H1 (cell line): ENCODE data around the gene ACTG1. TPM values are rescaled to one million over a fixed set of nuclear protein-coding genes. Genes with fewer than 3 reads are reported as not detected.

ENCODE experiments used
- CTCF ChIA-PET: fragments of 300-600 bp; sonication (Branson Sonifier 250); formaldehyde crosslinking; loops from one replicate; lab custom pipeline; 2021; ENCODE audit not compliant: partially characterized antibody; lab: Charles Lee
- POLR2A ChIA-PET: fragments of 300-600 bp; sonication (Branson Sonifier 250); formaldehyde crosslinking; loops from one replicate; lab custom pipeline; 2021; ENCODE audit warnings: inconsistent platforms; ENCODE audit not compliant: partially characterized antibody; lab: Charles Lee
- DNase-seq, 2 experiments: peaks; one replicate each; pipeline versions ENCODE4 v3.0.0 to v3.0.0-alpha.2; 2010 to 2022; ENCODE audit warnings: low spot score in 2 of 2, low read depth in 1 of 2, mixed read lengths in 1 of 2
- FAIRE-seq: peaks from 2 replicates; lab custom pipeline; 2011; peaks lifted over from hg19 to GRCh38; lab: Jason Lieb, UNC
- H2AFZ ChIP-seq: 2 replicates; pipeline ENCODE4 v1.8.1; 2012; ENCODE audit warnings: low read length, inconsistent platforms
- H2AK5ac ChIP-seq: 2 replicates; pipeline ENCODE4 v1.6.1; 2013; ENCODE audit warnings: low read depth, low read length
- H2BK120ac ChIP-seq: replicated peaks from 2 replicates; pipeline ENCODE3; 2013; ENCODE audit warnings: low read depth, low read length, inconsistent platforms
- H2BK12ac ChIP-seq: 2 replicates; pipeline ENCODE4 v1.6.1; 2013; ENCODE audit warnings: low read depth, low read length
- H2BK15ac ChIP-seq: 2 replicates; pipeline ENCODE4 v1.6.1; 2013; ENCODE audit warnings: low read length
- H2BK20ac ChIP-seq: 2 replicates; pipeline ENCODE4 v1.6.1; 2013; ENCODE audit warnings: low read length
- H2BK5ac ChIP-seq: 2 replicates; pipeline ENCODE4 v1.6.1; 2013; ENCODE audit warnings: low read depth, low read length
- H3K14ac ChIP-seq: 2 replicates; pipeline ENCODE4 v1.6.1; 2013; ENCODE audit warnings: inconsistent platforms; ENCODE audit not compliant: insufficient read length
- H3K18ac ChIP-seq: 2 replicates; pipeline ENCODE4 v1.6.1; 2013; ENCODE audit warnings: low read length; ENCODE audit errors: extremely low read depth
- H3K23ac ChIP-seq: 2 replicates; pipeline ENCODE4 v1.6.1; 2013; ENCODE audit warnings: inconsistent platforms; ENCODE audit not compliant: insufficient read length
- H3K23me2 ChIP-seq: 2 replicates; pipeline ENCODE4 v1.6.1; 2013; ENCODE audit warnings: low read depth, low read length
- H3K27ac ChIP-seq: 2 replicates; pipeline ENCODE4 v1.6.1; 2011; ENCODE audit warnings: low read depth, low read length, inconsistent platforms
- H3K27me3 ChIP-seq, 4 experiments: replicated peaks in 1 of 4; 1 replicate in 1 of 4; 2 replicates in 3 of 4; pipeline versions ENCODE4 v1.6.1 to v1.8.1; 2011 to 2013; ENCODE audit warnings: low read length in 3 of 4, mild to moderate bottlenecking in 3 of 4, inconsistent platforms in 2 of 4, mixed read lengths in 2 of 4, moderate library complexity in 1 of 4; ENCODE audit not compliant: control insufficient read depth in 3 of 4, insufficient read depth in 3 of 4; ENCODE audit errors: extremely low read depth in 1 of 4
- H3K36me3 ChIP-seq, 4 experiments: 2 replicates each; pipeline versions ENCODE4 v1.6.1 to v1.8.1; 2011 to 2013; ENCODE audit warnings: mild to moderate bottlenecking in 4 of 4, low read length in 3 of 4, moderate library complexity in 2 of 4, control low read depth in 1 of 4, inconsistent platforms in 1 of 4; ENCODE audit not compliant: insufficient read depth in 4 of 4, control insufficient read depth in 2 of 4
- H3K4ac ChIP-seq: replicated peaks from 2 replicates; pipeline ENCODE3; 2013; ENCODE audit warnings: low read length, low read depth, mixed read lengths, inconsistent platforms; ENCODE audit not compliant: insufficient read length
- H3K4me1 ChIP-seq, 4 experiments: replicated peaks in 1 of 4; 1 replicate in 1 of 4; 2 replicates in 3 of 4; pipeline versions ENCODE4 v1.6.1 to v1.8.1; 2011 to 2013; ENCODE audit warnings: low read length in 3 of 4, inconsistent platforms in 2 of 4, mixed read lengths in 1 of 4; ENCODE audit not compliant: insufficient read depth in 4 of 4, control insufficient read depth in 3 of 4
- H3K4me2 ChIP-seq, 2 experiments: 2 replicates each; pipeline versions ENCODE4 v1.6.1 to v1.8.1; 2011 to 2013; ENCODE audit warnings: low read depth in 2 of 2, low read length in 2 of 2, control low read depth in 1 of 2, inconsistent platforms in 1 of 2, mild to moderate bottlenecking in 1 of 2; ENCODE audit not compliant: insufficient read depth in 1 of 2
- H3K4me3 ChIP-seq, 4 experiments: fragments of 200-600, 300-600 bp in 1 of 4; sonication (generic), shearing (Covaris generic), sonication (Bioruptor Twin) in 1 of 4; 2 replicates each; pipeline versions ENCODE4 v1.5.1 to v1.8.1; 2011 to 2016; ENCODE audit warnings: low read length in 4 of 4, low read depth in 3 of 4, control low read depth in 2 of 4, inconsistent platforms in 2 of 4, mild to moderate bottlenecking in 2 of 4, mixed read lengths in 1 of 4, moderate library complexity in 1 of 4; ENCODE audit not compliant: insufficient read depth in 2 of 4; ENCODE audit errors: extremely low read depth in 1 of 4
- H3K56ac ChIP-seq: replicated peaks from 2 replicates; pipeline ENCODE3; 2013; ENCODE audit warnings: low read depth, mild to moderate bottlenecking, mixed read lengths, low read length, inconsistent platforms; ENCODE audit not compliant: insufficient read length
- H3K79me1 ChIP-seq: 2 replicates; pipeline ENCODE4 v1.6.1; 2013; ENCODE audit warnings: low read depth, low read length, control low read depth
- H3K79me2 ChIP-seq, 2 experiments: 2 replicates each; pipeline versions ENCODE4 v1.6.1 to v1.8.1; 2012 to 2013; ENCODE audit warnings: low read length in 2 of 2, mild to moderate bottlenecking in 2 of 2, inconsistent platforms in 1 of 2; ENCODE audit not compliant: insufficient read depth in 2 of 2, control insufficient read depth in 1 of 2
- H3K9ac ChIP-seq, 4 experiments: replicated peaks in 1 of 4; 1 replicate in 1 of 4; 2 replicates in 3 of 4; pipeline versions ENCODE4 v1.6.1 to v1.8.1; 2011 to 2013; ENCODE audit warnings: low read depth in 3 of 4, low read length in 3 of 4, control low read depth in 2 of 4, mild to moderate bottlenecking in 2 of 4, moderate library complexity in 2 of 4, inconsistent platforms in 1 of 4; ENCODE audit errors: extremely low read depth in 1 of 4
- H3K9me3 ChIP-seq, 2 experiments: 2 replicates each; pipeline versions ENCODE4 v1.6.1 to v1.8.1; 2012 to 2013; ENCODE audit warnings: mild to moderate bottlenecking in 2 of 2, moderate library complexity in 2 of 2, control low read depth in 1 of 2, inconsistent platforms in 1 of 2, low read depth in 1 of 2, low read length in 1 of 2, mixed read lengths in 1 of 2; ENCODE audit not compliant: insufficient read depth in 2 of 2
- H4K20me1 ChIP-seq, 2 experiments: replicated peaks in 1 of 2; 2 replicates each; pipeline versions ENCODE3 to v1.8.1; 2011 to 2013; ENCODE audit warnings: inconsistent platforms in 2 of 2, low read length in 2 of 2, mild to moderate bottlenecking in 1 of 2; ENCODE audit not compliant: insufficient read depth in 2 of 2, control insufficient read depth in 1 of 2
- H4K5ac ChIP-seq: 2 replicates; pipeline ENCODE4 v1.6.1; 2013; ENCODE audit warnings: low read length, low read depth, mixed read lengths, inconsistent platforms; ENCODE audit not compliant: insufficient read length
- H4K8ac ChIP-seq: 2 replicates; pipeline ENCODE4 v1.8.0; 2013; ENCODE audit warnings: mild to moderate bottlenecking, moderate library complexity, low read length, inconsistent platforms; ENCODE audit not compliant: insufficient read depth; ENCODE audit errors: extremely low read depth
- H4K91ac ChIP-seq: replicated peaks from 2 replicates; pipeline ENCODE3; 2013; ENCODE audit warnings: low read length, mixed read lengths, inconsistent platforms; ENCODE audit not compliant: insufficient read length
- CBX8 ChIP-seq: fragments of 300-800, 300-1000 bp; sonication (generic); IDR thresholded peaks from 2 replicates; pipeline ENCODE4 v1.7.1; 2016; ENCODE audit warnings: low read depth, low read length, borderline replicate concordance
- CTBP2 ChIP-seq: IDR thresholded peaks from 2 replicates; pipeline ENCODE4 v1.7.0; 2011; ENCODE audit warnings: borderline replicate concordance, mild to moderate bottlenecking, moderate library complexity, mixed read lengths, low read length; ENCODE audit not compliant: insufficient read depth, insufficient read length
- EZH2 ChIP-seq: fragments of 200-600 bp; sonication (generic); IDR thresholded peaks from 2 replicates; pipeline ENCODE4 v1.7.1; 2012; ENCODE audit warnings: low read depth, mild to moderate bottlenecking, moderate library complexity, low read length, inconsistent platforms; ENCODE audit not compliant: severe bottlenecking
- GTF2F1 ChIP-seq: IDR thresholded peaks from 2 replicates; pipeline ENCODE4 v1.6.1; 2012; ENCODE audit warnings: low read depth, low read length, improper control_type of control experiment, borderline replicate concordance
- JUN ChIP-seq: IDR thresholded peaks from 2 replicates; pipeline ENCODE4 v1.6.1; 2011; ENCODE audit warnings: low read depth, mild to moderate bottlenecking, improper control_type of control experiment, low read length
- KDM5A ChIP-seq: fragments of 200-600 bp; IDR thresholded peaks from 2 replicates; pipeline ENCODE4 v1.7.1; 2012; ENCODE audit warnings: mild to moderate bottlenecking, low read length, inconsistent platforms, mixed read lengths
- NANOG ChIP-seq: IDR thresholded peaks from 2 replicates; pipeline ENCODE4 v1.6.1; 2011; ENCODE audit warnings: low read length, low read depth, mild to moderate bottlenecking, inconsistent platforms; ENCODE audit not compliant: insufficient read depth, poor library complexity, severe bottlenecking
- POU5F1 ChIP-seq: IDR thresholded peaks from 2 replicates; pipeline ENCODE4 v1.6.1; 2011; ENCODE audit warnings: low read depth, mild to moderate bottlenecking, low read length, moderate library complexity
- RFX5 ChIP-seq: IDR thresholded peaks from 2 replicates; pipeline ENCODE4 v1.6.1; 2011; ENCODE audit warnings: low read depth, low read length, improper control_type of control experiment, borderline replicate concordance
- SP1 ChIP-seq: IDR thresholded peaks from 2 replicates; pipeline ENCODE4 v1.6.1; 2011; ENCODE audit warnings: low read depth, low read length
- TAF7 ChIP-seq: optimal IDR thresholded peaks from 2 replicates; pipeline ENCODE3; 2011; ENCODE audit warnings: low read depth, mild to moderate bottlenecking, inconsistent platforms, low read length, moderate library complexity, borderline replicate concordance
- USF2 ChIP-seq: IDR thresholded peaks from 2 replicates; pipeline ENCODE4 v1.6.1; 2011; ENCODE audit warnings: low read length, improper control_type of control experiment
- WGBS, 2 experiments: shearing (Covaris generic) in 1 of 2; methylation state at CpG; one replicate each; pipeline versions ENCODE4 v1.1.6 to v1.1.7; 2013 to 2015; ENCODE audit warnings: low lambda C conversion rate in 2 of 2, mixed read lengths in 2 of 2, inconsistent platforms in 1 of 2, low coverage in 1 of 2, missing lambda C conversion rate in 1 of 2; ENCODE audit not compliant: insufficient replicate concordance in 2 of 2, insufficient coverage in 1 of 2, insufficient read length in 1 of 2; ENCODE audit errors: extremely low coverage in 1 of 2, missing lambda C conversion rate in 1 of 2; 5-methylcytosine and 5-hydroxymethylcytosine counted together
- polyA plus RNA-seq, 7 experiments: library from polyadenylated mRNA; depleted of rRNA in 3 of 7; stranded (reverse) in 5 of 7; unstranded in 2 of 7; fragments of >200 nt in 5 of 7; fragments of 200-250 nt in 2 of 7; gene quantifications; 1 replicate in 5 of 7; 2 replicates in 1 of 7; 4 replicates in 1 of 7; pipeline versions ENCODE4 v1.2.1 to v1.2.3, GENCODE V29; 2011 to 2013; ENCODE audit warnings: missing spikeins in 2 of 7, mixed read lengths in 2 of 7
- total RNA-seq: library from RNA; stranded (reverse); fragmentation: NEBNext Ultra II Directional; extraction: Animal tissue kit (Norgen Biotek cat#: 25700); gene quantifications from 2 replicates; pipeline ENCODE4 v1.2.1, GENCODE V29; 2021

Gene ACTG1
- total and polyA plus RNA-seq, 2 of the 8 experiments (the other 6 are each of a cell fraction or from before 2014, with no cell fraction given) = 3,535 to 5,010 TPM

GRCh38 chr17:81540676-81541027 lies 28.1 kb upstream of the ACTG1 start:
- H4K5ac ChIP-seq = no peak overlapping the region
- no peaks in the 10 kb centered on the region for H3K79me2 ChIP-seq
- H3K14ac ChIP-seq = no peak overlapping the region
- H3K36me3 ChIP-seq = peaks cover 2 to 16% (median 10%) of the 10 kb centered on the region in 4 experiments; a peak in 6 of 8 replicates
- H3K9me3 ChIP-seq = no peaks in the 10 kb centered on the region; a peak in 1 of 4 replicates
- ChIA-PET POLR2A (interaction anchor here (0.7 to 5.9 kb wide), 2 partner anchors 10 to 89 kb away, joined by 3 to 50 read pairs; partner anchors contain the start of gene FAAP100), CTCF (interaction anchor here (1.4 to 2.5 kb wide), 2 partner anchors 11 to 17 kb away, joined by 4 to 6 read pairs; partner anchors contain the start of gene FAAP100)
- H2BK20ac ChIP-seq = no peak overlapping the region
- FAIRE-seq = no peak
- no peak overlapping the region for H2AK5ac ChIP-seq
- no peak overlapping the region for H3K4ac ChIP-seq
- 91% methylated on average over 14 of the region's 14 CpGs; no CpG with 5 or more reads in 1 of the 2 experiments for WGBS, 2 experiments
- H4K20me1 ChIP-seq = peaks cover 2 to 9% of the 10 kb centered on the region in 2 experiments
- no peak overlapping the region for H4K91ac ChIP-seq
- H3K27ac ChIP-seq = no peak overlapping the region
- no peak overlapping the region for H3K9ac ChIP-seq
- no peak overlapping the region for H3K56ac ChIP-seq
- H3K4me1 ChIP-seq = peaks cover 0 to 11% (median 5%) of the 10 kb centered on the region in 4 experiments; a peak in 5 of 7 replicates
- H3K27me3 ChIP-seq = peaks cover 8 to 14% (median 11%) of the 10 kb centered on the region in 4 experiments; a peak in 6 of 7 replicates
- H3K4me3 ChIP-seq = no peak overlapping the region
- no peak overlapping the region for H3K18ac ChIP-seq
- H2BK5ac ChIP-seq = no peak overlapping the region
- no peak overlapping the region for H2BK120ac ChIP-seq
- H4K8ac ChIP-seq = no peak overlapping the region
- H3K79me1 ChIP-seq = peaks cover 3% of the 10 kb centered on the region; the same call in 1 of the 2 replicates
- no peak for DNase-seq
- no peak overlapping the region for H2BK12ac ChIP-seq
- H3K4me2 ChIP-seq = no peak overlapping the region
- H2BK15ac ChIP-seq = no peak overlapping the region
- no peak overlapping the region for H2AFZ ChIP-seq
- H3K23ac ChIP-seq = no peak overlapping the region
- H3K23me2 ChIP-seq = peaks cover 2% of the 10 kb centered on the region; the same call in 1 of the 2 replicates
- TF ChIP-seq SP1 (no peak), POU5F1 (no peak), CBX8 (no peak), GTF2F1 (no peak), CTBP2 (no peak), RFX5 (no peak), USF2 (no peak), KDM5A (no peak), JUN (no peak), EZH2 (no peak), NANOG (no peak), TAF7 (no peak)
